Activated gamma-delta T cell treated with Interleukin-2 at 50 U/mL for 16 hours (primary cell): ENCODE results near the gene RASAL1.

ENCODE experiments used
- DNase-seq: peaks from one replicate; pipeline ENCODE4 v3.0.0-alpha.2; 2020

The RASAL1 gene

DNA sequence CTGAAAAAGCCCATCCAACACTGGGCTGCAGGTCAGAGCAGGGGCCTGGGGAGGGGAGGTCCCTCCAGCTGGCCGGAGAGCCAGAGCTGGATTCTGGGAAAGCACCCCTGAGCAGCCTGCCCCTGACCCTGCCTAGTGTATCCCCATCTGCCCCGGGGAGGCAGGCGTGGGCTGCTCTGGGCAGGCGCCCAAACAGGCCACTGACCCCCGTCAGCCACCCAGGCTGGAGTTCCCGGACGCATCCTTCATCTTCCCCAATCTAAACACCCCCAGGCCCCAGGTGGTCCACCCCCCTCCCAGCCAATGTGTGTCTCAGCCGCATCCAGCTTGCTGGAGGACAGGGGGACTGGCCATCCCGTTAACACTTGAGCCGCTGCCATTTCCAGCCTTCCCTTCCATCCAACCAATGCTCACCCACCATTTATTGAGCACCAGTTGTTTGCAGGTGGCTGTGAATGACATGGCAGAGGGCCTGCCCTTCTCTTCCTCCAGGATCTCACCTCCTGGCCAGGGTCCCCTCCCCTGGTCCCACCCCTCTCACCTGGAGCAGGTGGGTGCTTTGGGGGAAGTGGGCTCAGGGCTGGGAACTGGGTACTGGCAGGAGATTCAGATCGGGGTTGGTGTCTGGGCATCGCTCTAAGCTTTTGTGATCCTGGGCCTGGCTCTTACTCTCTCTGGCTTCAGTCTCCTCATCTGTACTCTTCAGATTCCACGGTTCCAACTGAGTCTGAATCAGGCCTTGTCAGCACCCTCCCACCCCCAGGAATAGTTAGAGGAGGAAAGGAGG is 79.8 kb downstream of the RASAL1 start:
- no peak for DNase-seq

DNA sequence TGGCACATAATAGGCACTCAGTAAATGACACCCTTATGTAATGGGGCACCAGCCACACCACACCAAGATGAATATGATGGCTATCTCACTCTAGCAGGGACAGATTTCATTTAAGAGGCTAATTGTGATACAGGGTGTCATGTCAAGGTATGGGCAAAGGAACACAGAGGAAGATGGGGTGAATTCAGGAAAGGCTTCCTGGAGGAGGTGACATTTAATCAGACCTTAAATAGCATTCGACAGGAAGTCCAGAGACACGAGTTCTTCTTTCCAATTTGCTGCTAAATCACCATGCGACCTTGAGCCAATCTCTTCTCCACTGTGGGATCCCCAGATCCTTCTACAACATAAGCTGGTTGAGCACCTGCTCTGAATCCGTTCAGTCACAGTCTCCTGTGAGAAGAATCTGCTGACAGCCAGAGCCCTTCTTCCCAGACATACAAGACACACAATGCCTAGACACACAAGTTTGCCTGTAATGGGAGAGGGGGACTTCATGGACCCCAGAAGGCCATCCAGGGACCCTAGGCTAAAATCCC is 80.5 kb downstream of the RASAL1 start:
- no peak for DNase-seq

DNA sequence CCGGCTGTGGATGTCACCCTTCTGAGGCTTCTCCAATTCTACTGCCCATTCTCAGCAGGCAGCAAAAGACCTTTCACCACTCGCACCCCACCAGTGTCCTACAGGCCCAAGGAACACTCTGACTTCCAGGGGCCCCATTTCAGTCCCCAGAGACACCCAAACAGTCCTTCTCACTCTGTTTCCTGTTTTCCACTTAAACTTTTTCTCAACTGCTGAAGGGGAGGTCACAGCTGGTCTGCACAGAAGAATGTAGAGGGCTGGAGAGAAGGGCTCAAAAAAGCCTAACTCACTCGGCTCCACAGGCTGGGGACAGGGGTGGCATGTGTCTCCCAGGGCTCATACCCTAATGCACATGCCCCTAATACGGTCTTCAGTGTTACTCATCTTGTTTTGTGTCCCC is 83.2 kb downstream of the RASAL1 start:
- no peak for DNase-seq

DNA sequence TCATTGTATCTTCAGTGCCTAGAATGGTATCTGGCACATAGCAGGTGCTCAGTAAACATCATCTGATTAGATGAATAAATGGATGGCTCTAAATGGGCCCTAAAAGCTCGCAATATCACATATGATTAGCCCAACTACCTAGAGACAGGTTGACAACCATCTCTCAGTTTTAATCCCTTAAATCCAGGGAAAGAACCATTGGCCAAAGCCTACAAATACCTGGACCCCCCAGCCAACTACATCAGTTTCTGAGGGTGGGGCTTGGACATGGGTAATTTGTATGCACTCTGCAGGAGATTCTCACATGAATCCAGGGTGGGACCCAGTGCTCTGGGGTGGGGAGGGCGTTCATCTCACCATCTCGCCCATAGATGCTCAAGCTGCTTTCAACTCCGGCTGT is 83.8 kb downstream of the RASAL1 start:
- DNase-seq: no peak

DNA sequence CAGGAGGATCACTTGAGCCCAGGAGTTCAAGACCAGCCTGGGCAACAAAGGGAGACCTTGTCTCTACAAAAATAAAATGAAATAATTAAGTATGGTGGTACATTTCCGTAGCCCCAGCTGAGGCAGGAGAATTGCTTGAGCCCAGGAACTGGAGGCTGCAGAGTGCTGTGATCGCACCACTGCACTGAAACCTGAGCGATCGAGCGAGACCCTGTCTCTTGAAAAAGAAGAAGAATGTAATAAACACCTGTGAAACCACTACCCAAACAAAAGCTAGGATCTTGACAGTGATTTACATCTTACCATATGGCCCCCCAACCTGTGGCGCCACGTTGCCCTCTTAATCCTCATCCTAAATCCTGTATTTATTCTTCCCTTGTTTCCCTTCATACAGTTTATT is 84.8 kb downstream of the RASAL1 start:
- DNase-seq: no peak

DNA sequence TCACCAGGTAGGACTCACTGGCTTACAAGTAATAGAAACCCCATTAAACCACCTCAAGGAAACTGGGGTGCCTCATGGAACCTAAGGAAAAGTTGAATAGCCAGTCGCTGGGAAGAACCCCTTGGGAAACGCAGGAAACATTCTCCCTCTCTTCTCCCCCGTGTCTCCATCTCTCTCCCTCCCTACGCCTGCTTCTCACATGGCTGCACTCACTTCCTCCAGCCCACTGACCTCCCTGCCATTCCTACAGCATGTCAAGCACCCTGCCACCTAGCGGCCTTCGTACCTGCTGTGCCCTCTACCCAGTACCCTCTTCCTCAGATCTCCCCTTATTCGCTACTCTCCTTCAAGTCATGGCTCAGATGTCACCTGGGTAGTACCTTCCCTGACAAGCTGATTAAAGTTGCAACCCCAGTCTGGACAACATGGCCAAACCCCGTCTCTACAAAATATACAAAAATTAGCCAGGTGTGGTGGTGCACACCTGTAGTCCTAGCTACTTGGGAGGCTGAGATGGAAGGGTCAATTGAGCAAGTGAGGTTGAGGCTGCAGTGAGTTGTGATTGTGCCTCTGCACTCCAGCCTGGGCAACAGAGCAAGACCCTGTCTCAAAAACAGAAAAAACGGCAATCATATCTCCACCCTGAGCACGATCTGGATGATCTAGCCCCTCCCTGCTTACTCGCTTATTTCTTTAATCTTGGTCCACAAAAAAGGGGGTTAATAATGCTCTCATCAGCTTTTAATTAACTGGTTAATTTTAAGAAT is 85.4 kb downstream of the RASAL1 start:
- DNase-seq: no peak
